Measurements from ENCODE around the gene SPATS2. TPM values are rescaled to one million over a fixed set of nuclear protein-coding genes. Genes with fewer than 3 reads are reported as not detected.

The SPATS2 gene
- total and polyA plus RNA-seq, 2 donors (not counting 3 experiments of a cell fraction or from before 2014, with no cell fraction given): 55.8 to 66.5 TPM

DNA sequence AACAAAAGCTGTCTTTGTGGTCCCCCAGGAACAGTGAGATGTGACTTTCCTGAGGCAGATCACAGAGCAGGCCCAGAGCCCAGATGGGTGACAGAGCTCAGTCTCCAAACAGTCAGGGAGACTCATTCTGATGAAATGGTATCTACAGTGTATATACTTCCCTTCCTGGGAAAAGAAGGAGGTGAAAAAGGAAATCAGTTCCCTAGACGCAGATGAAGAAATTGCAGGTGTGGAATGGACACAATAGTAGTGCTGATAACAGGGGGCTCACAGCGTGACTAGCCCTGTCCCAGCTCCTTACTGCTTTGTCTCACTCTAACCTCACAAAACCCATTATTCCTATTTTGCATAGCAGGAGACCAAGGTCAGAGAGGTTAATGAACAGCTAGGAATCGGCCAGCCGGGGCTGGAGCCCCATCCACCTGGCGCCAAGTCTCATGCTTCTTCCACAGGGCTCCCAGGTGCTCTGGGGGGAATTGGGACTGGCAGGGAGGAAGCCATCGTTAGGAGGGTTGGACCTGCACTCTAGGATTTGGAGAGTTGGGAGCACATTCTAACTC is 183.5 kb downstream of the SPATS2 start:
- Histone ChIP-seq H3K27me3 (ENCODE audit: control insufficient read depth in 2 of 2, insufficient read depth in 2 of 2, low read length in 2 of 2) (peaks cover 0 to 5% of the 10 kb centered on the region in 2 experiments), H3K9me1 (replicated peaks; ENCODE audit: control insufficient read depth, extremely low read depth, insufficient read depth, low read length) (no peaks in the 10 kb centered on the region), H4K20me1 (replicated peaks; ENCODE audit: control insufficient read depth, extremely low read depth, insufficient read depth, low read length) (no peaks in the 10 kb centered on the region), H3K27ac (ENCODE audit: insufficient read depth, low read depth, low read length) (no peak overlapping the region), H3K36me3 (ENCODE audit: control insufficient read depth in 2 of 2, extremely low read depth in 1 of 2, insufficient read depth in 2 of 2, low read length in 2 of 2) (no peaks in the 10 kb centered on the region), H3K79me2 (ENCODE audit: control insufficient read depth, insufficient read depth, low read length) (no peaks in the 10 kb centered on the region), H2AFZ (ENCODE audit: low read depth, low read length) (no peak overlapping the region), H3K4me1 (ENCODE audit: control insufficient read depth, extremely low read depth, insufficient read depth, low read length) (peaks cover 6% of the 10 kb centered on the region), H3K4me2 (ENCODE audit: insufficient read depth, low read length) (no peak overlapping the region), H3K9me3 (replicated peaks; ENCODE audit: control insufficient read depth, insufficient read depth, low read length) (no peaks in the 10 kb centered on the region), H3K4me3 (replicated peaks in 1 of 3; ENCODE audit: insufficient read depth in 1 of 3, low read depth in 1 of 3, low read length in 3 of 3) (no peak overlapping the region), H3K9ac (replicated peaks; ENCODE audit: extremely low read depth, insufficient read depth, low read length) (no peak overlapping the region)
- no peak for DNase-seq (ENCODE audit: low read depth, low spot score)
- no peak for FAIRE-seq
- CTCF ChIA-PET: interaction anchor here (0.8 to 6.9 kb wide), 7 partner anchors 31 to 228 kb away, joined by 3 to 89 read pairs (median 5); partner anchors contain the start of gene TROAP
- no TSS peak for BruUV-seq (replicated peaks)
- POLR2A ChIA-PET: no interaction called here
- TF ChIP-seq MYC (IDR thresholded peaks at IDR 0.05; ENCODE audit: low read depth, low read length) (no peak), POLR2A (IDR thresholded peaks at IDR 0.05; ENCODE audit: low read depth, low read length) (no peak), FOS (IDR thresholded peaks at IDR 0.05; ENCODE audit: borderline replicate concordance, insufficient read depth, low read length) (no peak), GATA2 (IDR thresholded peaks at IDR 0.05; ENCODE audit: insufficient read depth, insufficient read length, low read depth, low read length) (no peak), JUN (IDR thresholded peaks at IDR 0.05; ENCODE audit: borderline replicate concordance, insufficient read depth, insufficient read length, low read depth) (no peak), EZH2 (IDR thresholded peaks at IDR 0.05; ENCODE audit: borderline replicate concordance, low read depth, low read length, severe bottlenecking) (no peak), POLR2AphosphoS5 (IDR thresholded peaks at IDR 0.05; ENCODE audit: insufficient read depth, low read depth, low read length) (no peak)
- TF ChIP-seq, protein P1, sequence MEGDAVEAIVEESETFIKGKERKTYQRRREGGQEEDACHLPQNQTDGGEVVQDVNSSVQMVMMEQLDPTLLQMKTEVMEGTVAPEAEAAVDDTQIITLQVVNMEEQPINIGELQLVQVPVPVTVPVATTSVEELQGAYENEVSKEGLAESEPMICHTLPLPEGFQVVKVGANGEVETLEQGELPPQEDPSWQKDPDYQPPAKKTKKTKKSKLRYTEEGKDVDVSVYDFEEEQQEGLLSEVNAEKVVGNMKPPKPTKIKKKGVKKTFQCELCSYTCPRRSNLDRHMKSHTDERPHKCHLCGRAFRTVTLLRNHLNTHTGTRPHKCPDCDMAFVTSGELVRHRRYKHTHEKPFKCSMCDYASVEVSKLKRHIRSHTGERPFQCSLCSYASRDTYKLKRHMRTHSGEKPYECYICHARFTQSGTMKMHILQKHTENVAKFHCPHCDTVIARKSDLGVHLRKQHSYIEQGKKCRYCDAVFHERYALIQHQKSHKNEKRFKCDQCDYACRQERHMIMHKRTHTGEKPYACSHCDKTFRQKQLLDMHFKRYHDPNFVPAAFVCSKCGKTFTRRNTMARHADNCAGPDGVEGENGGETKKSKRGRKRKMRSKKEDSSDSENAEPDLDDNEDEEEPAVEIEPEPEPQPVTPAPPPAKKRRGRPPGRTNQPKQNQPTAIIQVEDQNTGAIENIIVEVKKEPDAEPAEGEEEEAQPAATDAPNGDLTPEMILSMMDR (IDR thresholded peaks at IDR 0.05; ENCODE audit: extremely low read depth in 1 of 2, insufficient read depth in 1 of 2, low read depth in 1 of 2, low read length in 2 of 2): no peak
- TF ChIP-seq, protein P2, sequence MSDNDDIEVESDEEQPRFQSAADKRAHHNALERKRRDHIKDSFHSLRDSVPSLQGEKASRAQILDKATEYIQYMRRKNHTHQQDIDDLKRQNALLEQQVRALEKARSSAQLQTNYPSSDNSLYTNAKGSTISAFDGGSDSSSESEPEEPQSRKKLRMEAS (IDR thresholded peaks at IDR 0.05; ENCODE audit: insufficient read depth, insufficient read length): no peak
- intact Hi-C loops (cut with micrococcal nuclease) (no loop called here), dilution Hi-C loops (cut with MboI; ENCODE audit: extremely low pct_ligation_motif_present, low sequenced_read_pairs) (no loop called here)

Data from endothelial cell of umbilical vein (primary cell).